ENCODE measurements around the gene ANTXR1.

ANTXR1 gene

GRCh38 chr2:69013142-69013839 lies at the start of gene ANTXR1:
TSS of gene ANTXR1 (plus strand) at chr2:69013179. CDS start at chr2:69013500, 321 bp downstream.
- peak; percentile 34 for DNase-seq

- DNase-seq: no peak
Observed at GRCh38 chr2:68964282-68964681, 48.7 kb upstream of the ANTXR1 start.

- DNase-seq: no peak
Observed at GRCh38 chr2:68968221-68968620, 44.8 kb upstream of the ANTXR1 start.

GRCh38 chr2:68969736-68970490 lies 43.1 kb upstream of the ANTXR1 start:
- no peak for DNase-seq

DNA sequence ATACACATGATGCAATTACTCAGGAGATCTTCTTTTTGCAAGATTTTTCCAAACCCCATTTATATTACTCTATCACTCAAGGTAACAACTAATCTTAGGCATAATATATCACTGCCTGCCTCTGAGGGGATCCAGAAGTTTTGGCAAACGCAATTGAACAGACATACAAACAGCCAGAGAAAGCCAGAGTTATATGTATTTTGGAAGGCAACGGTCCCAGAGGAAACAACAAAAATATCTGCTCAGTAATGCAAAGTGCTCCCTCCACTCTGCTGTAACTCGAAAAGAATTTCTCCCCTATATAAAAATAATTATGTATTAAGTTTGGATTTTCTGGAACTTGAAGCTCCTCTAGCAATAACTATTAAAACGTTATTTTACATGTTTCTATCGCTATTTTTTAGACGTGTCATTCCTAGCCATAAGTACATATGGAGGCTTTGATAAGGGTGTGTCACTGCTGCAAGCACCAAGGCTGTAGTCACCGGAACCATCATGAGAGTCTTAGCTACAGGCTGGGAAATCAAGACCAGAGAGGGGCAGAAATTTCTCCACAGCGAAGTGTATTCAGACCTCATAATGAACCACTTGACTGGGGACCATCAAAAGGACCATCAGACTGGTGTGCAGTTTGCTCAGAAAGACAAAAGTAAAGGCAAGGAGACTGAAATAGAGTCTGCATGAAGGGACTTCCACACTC lies 42.3 kb upstream of the ANTXR1 start:
- DNase-seq: no peak

- no peak for DNase-seq
Observed at GRCh38 chr2:68971591-68972231, 41.3 kb upstream of the ANTXR1 start.

- no peak for DNase-seq
Observed at GRCh38 chr2:68974251-68974650, 38.7 kb upstream of the ANTXR1 start, which contains the start of gene GKN1. TSS of gene GKN1 (plus strand) at chr2:68974636. CDS start at chr2:68974678, 42 bp downstream.

DNA sequence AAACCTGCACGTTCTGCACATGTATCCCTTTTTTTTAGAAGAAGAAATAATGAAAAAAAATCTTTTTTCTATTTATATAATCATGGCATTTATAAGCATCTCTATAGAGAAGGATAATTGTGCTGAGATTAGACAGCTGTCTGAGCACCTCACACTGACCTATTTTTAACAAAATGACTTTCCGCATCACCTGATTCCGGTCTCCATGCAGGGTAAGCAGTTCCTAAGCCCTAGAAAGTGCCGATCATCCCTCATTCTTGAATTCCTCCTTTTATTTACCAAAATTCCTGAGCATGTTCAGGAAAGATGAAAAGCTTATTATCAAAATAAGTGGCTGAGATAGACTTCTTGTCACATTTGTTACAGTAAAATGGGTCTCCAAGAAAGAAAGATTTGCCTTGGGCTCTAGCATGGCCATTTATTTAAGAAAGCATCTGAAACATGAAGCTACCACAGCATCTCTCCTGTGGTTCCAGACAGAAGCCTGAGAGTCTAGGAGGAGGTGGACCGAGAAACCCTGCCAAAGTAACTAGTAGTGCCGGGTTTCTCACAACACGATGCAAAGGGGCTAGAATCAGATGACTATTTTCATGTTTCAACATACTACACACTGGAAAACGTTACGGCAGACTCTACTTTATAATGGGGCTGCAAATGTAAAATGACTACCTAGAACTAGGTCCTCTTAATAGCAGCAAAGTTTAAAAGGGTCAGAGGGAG lies 37.9 kb upstream of the ANTXR1 start:
- DNase-seq: no peak

DNA sequence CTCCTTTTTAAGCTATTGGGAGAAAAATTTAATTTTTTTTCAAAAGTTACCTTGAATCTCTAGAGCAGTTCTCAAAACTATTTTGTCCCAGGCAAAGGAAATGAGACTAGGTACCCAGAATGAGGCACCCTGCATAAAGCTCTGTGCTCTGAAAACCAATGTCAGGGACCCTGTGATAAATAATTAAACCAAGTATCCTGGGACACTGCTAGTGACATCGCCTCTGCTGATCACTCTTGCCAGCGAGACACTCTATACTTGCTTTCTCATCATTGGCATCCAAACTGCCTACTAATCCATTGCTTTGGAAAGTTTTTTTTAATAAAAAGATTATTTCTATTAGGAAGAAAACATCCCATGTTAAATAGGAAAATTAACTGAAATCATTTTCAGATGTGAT lies 37.1 kb upstream of the ANTXR1 start:
- DNase-seq: no peak

DNA sequence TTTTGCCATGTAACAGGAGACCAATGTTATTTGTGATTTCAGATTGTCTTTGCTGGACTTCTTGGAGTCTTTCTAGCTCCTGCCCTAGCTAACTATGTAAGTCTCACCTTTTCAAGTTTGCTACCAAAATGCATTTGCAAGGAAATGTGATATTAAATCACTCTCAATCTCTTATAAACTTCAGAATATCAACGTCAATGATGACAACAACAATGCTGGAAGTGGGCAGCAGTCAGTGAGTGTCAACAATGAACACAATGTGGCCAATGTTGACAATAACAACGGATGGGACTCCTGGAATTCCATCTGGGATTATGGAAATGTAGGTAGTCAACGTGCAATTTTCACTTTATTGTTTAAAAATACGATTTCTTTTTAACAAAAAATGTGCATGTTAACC lies 35.5 kb upstream of the ANTXR1 start:
- DNase-seq: no peak

DNA sequence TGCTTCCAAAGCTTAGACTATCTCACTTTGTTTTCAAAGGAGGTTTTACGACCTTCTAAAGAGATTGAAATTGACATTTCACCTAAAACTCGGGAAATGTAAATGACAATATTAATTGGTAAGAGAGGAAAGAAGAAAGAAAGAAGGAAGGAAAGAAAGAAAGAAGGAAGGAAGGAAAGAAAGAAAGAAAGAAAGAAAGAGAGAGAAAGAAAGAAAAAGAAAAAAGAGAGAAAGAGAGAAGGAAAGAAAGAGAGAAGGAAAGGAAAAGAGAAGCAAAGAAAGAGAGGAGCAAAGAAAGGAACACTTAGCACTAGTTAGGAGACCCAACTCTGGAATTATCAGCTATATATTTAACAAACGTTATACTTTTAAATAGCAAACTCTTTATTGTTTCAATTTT lies 34.9 kb upstream of the ANTXR1 start:
- DNase-seq: no peak

DNA sequence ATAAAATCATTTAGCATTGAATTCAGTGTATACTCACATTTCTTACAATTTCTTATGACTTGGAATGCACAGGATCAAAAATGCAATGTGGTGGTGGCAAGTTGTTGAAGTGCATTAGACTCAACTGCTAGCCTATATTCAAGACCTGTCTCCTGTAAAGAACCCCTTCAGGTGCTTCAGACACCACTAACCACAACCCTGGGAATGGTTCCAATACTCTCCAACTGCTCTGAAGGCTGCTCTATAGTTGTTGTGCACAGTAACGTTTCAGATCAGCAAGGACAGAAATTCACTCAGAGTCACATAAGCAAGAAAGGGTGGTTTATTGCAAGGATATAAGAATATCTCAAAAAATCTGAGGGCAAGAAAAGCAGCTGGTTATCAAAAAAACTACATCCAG lies 32.0 kb upstream of the ANTXR1 start:
- no peak for DNase-seq

DNA sequence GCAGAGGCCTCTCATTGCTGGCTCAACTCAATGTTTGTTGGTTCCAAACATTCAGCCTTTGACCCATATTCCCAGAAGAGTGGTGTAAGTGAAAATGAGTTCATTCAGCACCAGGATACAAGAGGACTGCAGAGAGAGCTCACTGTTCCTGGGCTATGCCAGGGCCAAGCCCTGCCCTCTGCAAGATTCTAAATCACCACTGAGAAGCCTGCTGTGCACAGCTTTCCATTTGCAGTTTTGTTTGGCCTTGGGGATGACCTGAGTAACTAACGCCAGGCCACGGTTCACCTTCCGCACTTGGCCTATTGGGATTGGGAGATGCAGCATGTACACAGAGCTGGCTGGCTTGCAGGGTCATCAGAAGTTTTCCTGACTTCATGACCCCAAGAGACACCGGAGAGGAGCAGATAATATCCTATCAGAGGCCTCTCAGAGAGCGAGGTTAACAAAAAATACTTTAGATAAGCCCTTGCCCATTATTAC lies 25.9 kb upstream of the ANTXR1 start:
- DNase-seq: no peak

DNA sequence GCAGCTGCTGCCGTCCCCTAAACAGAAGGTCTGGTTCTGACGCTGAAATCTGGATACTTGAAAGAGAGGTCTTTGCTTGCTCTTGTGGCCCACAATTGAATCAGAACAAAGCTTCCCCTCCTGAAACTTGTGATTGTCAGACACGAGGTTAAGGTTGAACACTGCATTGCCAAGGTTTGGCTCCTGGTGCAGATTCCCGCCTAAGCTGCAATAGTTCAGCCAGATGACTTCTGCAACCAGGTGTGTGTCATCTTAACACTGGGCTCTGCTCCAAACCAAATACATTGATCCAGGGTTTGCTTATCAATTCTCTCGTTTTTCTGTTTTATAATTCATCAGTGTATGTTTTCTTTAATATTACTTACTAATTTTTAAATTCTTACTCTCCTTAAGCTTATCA lies 23.9 kb upstream of the ANTXR1 start:
- no peak for DNase-seq

- DNase-seq: no peak
Observed at GRCh38 chr2:68992341-68992740, 20.6 kb upstream of the ANTXR1 start.

DNA sequence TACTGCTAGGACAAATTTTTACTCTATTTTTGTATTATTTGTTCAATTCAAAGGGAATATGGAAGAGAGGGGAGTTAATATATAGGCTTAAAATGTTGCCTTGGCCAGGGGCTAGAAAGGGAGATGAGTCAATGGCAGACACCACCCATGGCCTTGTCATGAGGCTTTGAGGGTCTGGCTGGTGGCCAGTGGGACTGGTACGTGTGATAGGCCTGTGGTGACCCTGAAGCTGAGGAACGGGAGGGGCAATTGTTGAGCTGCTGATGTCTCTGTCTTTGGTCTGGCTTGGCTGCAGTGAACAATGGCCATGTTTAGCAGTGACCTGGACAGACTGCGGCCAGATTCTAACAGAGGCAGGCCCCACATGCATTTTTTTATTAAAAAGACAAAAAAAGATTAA lies 20.0 kb upstream of the ANTXR1 start:
- no peak for DNase-seq

DNA sequence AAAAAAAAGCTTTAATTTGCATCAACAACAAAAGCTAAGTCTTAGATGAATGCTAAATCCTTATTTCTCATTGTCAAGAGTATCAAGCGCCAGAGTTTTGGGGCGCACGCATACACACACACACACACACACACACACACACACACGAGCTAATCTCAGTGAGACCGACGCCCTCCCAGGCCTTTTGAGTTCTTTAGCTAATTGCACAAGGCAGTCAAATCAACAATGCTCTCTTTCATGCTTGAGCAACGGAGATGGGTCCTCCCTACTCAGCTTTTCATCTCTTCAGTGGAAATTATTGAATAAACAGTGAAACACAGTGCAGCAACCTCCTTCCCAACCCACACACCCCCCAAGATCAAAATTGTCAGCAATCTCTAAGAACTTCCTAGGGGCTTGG lies 19.3 kb upstream of the ANTXR1 start:
- DNase-seq: no peak

DNA sequence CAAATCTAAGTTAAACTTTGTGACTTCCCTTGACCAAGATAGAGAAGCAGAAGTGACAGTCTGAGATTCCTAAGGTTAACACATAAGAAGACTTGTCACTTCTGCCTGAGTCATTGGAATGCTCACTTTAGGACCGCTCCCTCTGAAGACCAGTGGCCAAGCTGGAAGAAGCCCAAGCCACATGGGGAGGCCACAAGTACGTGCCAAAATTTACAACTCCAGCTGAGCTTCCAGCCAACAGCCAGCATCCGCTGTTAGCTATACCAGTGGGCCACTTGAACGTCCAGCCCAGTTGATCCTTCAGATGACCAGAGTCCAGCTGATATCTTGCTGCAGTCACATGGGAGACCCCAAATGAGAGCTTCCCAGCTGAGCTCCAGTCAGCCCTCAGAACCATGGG lies 18.1 kb upstream of the ANTXR1 start:
- no peak for DNase-seq

DNA sequence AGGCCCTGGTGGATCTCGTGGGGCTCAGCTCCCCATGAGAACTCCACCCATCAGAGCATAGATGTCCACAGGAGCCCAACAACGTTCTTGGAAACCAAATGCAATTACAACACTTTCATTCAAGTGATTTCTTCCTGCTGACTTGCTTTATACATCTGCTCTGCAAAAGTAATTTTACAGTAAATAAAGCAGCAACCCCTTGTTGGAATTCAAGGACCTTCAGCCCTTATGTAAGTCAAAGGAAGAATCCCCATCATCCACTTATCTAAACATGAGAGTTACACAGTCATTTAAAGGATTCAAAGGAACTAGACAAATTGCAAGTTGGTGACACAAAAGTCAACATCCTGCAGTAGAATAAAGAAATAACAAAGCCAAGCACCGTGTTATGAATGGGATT lies 17.1 kb upstream of the ANTXR1 start:
- DNase-seq: no peak

DNA sequence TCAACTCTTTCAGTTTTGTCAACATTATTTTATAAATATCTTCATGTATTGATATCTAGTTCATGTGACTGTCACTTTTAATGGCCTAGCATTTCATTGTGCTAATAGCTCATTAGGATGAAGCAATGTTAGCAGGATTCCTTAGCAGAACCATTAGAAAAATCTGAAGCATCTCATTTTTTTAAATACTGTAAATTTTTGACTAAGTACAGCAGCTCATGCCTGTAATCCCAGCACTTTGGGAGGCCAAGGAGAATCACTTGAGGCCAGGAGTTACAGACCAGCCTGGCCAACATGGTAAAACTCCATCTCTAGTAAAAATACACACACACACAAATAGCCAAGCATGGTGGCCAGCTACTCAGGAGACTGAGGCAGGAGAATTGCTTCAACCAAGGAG lies 15.6 kb upstream of the ANTXR1 start:
- no peak for DNase-seq

DNA sequence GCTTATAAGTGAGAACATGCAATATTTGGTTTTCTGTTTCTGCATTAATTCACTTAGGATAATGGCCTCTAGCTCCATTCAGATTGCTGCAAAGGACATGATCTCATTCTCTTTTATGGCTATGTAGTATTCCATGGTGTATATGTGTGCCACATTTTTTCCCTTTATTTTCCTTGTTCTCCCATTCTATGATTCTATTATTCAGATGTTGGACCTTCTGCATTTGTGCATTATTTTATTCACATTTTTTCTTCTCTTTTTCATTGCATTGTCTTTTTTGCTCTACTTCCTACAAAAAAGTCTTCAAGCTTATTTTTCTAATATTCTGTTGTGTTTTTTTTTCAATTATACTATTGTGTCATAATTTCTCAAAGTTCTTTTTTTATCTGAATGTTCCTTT lies 11.1 kb upstream of the ANTXR1 start:
- DNase-seq: no peak

GRCh38 chr2:69003731-69004130 lies 9.2 kb upstream of the ANTXR1 start:
- DNase-seq: no peak

DNA sequence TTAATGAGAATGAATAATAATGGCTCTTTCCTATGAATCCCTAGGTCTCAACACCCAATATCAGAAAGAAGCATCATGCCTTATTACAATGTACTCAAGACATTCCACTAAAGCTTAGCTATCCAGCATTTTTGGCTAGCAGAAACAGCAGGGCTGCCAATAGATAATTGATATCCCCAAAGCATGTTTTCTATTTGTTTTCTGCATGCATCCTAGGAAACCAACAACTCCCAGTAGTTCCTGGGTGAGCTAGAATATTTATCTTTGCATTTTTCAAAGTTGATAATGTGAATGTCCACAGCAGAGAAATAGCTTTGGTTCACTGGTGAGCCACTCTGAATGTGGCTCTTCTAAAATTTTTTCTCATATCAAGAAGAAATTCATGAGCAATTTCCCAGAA lies 5.8 kb upstream of the ANTXR1 start:
- DNase-seq: no peak

Data from activated CD4-positive, alpha-beta T cell treated with anti-CD3 and anti-CD28 coated beads for 48 hours (primary cell).